Ishikawa (cell line): ENCODE measurements around the gene ZMIZ1.

ENCODE experiments used
- CEBPB ChIP-seq: IDR thresholded peaks from 2 replicates; pipeline ENCODE4 v1.6.1; 2012
- CREB1 ChIP-seq: IDR thresholded peaks from 2 replicates; pipeline ENCODE4 v1.6.1; 2012; ENCODE audit warnings: low read depth
- EGR1 ChIP-seq: IDR thresholded peaks from 2 replicates; pipeline ENCODE4 v1.6.1; 2012
- EP300 ChIP-seq: IDR thresholded peaks from 2 replicates; pipeline ENCODE4 v1.6.1; 2012; ENCODE audit warnings: borderline replicate concordance
- FOXM1 ChIP-seq: IDR thresholded peaks from 2 replicates; pipeline ENCODE4 v1.6.1; 2012; ENCODE audit warnings: low read depth, borderline replicate concordance
- TAF1 ChIP-seq: IDR thresholded peaks from 2 replicates; pipeline ENCODE4 v1.6.1; 2012; ENCODE audit warnings: low read depth, mild to moderate bottlenecking
- YY1 ChIP-seq: IDR thresholded peaks from 2 replicates; pipeline ENCODE4 v1.6.1; 2012; ENCODE audit warnings: low read depth
- TF ChIP-seq, protein P1 (sequence below): IDR thresholded peaks from 2 replicates; pipeline ENCODE4 v1.6.1; 2012; ENCODE audit warnings: low read depth, mild to moderate bottlenecking
- TF ChIP-seq, protein P2 (sequence below): IDR thresholded peaks from 2 replicates; pipeline ENCODE4 v1.6.1; 2012

GRCh38 chr10:79189853-79190435, 121.2 kb downstream of the ZMIZ1 start:
- no peak for TF ChIP-seq YY1
- TF ChIP-seq, protein P1, sequence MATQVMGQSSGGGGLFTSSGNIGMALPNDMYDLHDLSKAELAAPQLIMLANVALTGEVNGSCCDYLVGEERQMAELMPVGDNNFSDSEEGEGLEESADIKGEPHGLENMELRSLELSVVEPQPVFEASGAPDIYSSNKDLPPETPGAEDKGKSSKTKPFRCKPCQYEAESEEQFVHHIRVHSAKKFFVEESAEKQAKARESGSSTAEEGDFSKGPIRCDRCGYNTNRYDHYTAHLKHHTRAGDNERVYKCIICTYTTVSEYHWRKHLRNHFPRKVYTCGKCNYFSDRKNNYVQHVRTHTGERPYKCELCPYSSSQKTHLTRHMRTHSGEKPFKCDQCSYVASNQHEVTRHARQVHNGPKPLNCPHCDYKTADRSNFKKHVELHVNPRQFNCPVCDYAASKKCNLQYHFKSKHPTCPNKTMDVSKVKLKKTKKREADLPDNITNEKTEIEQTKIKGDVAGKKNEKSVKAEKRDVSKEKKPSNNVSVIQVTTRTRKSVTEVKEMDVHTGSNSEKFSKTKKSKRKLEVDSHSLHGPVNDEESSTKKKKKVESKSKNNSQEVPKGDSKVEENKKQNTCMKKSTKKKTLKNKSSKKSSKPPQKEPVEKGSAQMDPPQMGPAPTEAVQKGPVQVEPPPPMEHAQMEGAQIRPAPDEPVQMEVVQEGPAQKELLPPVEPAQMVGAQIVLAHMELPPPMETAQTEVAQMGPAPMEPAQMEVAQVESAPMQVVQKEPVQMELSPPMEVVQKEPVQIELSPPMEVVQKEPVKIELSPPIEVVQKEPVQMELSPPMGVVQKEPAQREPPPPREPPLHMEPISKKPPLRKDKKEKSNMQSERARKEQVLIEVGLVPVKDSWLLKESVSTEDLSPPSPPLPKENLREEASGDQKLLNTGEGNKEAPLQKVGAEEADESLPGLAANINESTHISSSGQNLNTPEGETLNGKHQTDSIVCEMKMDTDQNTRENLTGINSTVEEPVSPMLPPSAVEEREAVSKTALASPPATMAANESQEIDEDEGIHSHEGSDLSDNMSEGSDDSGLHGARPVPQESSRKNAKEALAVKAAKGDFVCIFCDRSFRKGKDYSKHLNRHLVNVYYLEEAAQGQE = no peak
- TF ChIP-seq FOXM1 = no peak
- no peak for TF ChIP-seq CREB1
- TF ChIP-seq EP300 = no peak
- TF ChIP-seq CEBPB = no peak
- TF ChIP-seq TAF1 = no peak
- TF ChIP-seq, protein P2, sequence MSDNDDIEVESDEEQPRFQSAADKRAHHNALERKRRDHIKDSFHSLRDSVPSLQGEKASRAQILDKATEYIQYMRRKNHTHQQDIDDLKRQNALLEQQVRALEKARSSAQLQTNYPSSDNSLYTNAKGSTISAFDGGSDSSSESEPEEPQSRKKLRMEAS = no peak
- no peak for TF ChIP-seq EGR1
